ENCODE measurements around the gene CRTAC1.

DNA sequence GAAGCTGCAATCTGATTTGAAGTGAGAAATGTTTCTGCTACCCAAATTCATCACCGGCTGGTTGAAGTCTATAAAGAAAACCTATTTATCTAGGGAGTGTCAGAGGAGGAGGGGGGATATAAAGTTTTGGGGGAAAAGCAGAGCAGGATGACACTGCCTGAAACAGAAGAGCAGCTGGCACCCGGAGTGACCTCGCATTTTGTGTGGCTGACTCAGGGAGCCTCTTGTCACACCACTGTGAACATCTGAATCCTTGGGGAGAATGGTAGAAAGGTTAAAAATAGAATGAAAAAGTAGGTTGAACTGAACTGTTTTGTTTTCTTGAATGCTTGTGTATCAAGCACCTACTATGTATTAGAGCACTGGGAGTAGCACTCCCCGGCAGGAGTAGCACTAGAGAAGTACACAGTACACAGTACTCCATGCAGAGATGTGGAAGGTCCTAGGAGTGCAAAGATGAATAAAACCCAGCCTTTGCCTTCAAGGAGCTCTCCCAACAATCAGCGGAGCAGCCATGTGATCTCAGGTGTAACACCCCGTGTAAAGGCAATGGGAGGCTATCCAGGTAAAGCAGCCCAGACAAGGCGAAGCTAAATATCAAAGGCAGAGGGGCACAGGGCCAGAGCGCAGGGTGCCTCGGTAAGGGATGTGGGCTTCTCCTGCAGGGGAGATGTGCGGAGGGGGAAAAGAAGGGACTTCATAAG lies 13.5 kb downstream of the CRTAC1 start:
- TF ChIP-seq CTCF (optimal IDR thresholded peaks at IDR 0.05 in 1 of 3, IDR thresholded peaks at IDR 0.05 in 1 of 3, conservative IDR thresholded peaks at IDR 0.05 in 1 of 3; ENCODE audit: extremely low read depth in 1 of 3, insufficient read depth in 2 of 3, low read length in 3 of 3) (no peak), EZH2 (IDR thresholded peaks at IDR 0.05; ENCODE audit: low read length) (no peak)

All from keratinocyte (primary cell).